Mesenchymal stem cell (in vitro differentiated cells and primary cell): ENCODE results near the gene IFNA4.

Source experiments
- DNase-seq: peaks from one replicate; pipeline ENCODE4 v3.0.0-alpha.2; 2013
- H2AFZ ChIP-seq: one replicate; pipeline ENCODE4 v1.6.1; 2013; ENCODE audit warnings: low read depth, mild to moderate bottlenecking, control low read depth, inconsistent platforms, low read length, moderate library complexity
- H2AK5ac ChIP-seq: 2 replicates; pipeline ENCODE4 v1.6.1; 2013; ENCODE audit warnings: low read length, moderate library complexity, mild to moderate bottlenecking, inconsistent platforms; ENCODE audit not compliant: severe bottlenecking
- H2BK120ac ChIP-seq: one replicate; pipeline ENCODE4 v1.6.1; 2013; ENCODE audit warnings: low read depth, mild to moderate bottlenecking, inconsistent platforms, low read length, moderate library complexity
- H2BK12ac ChIP-seq, 2 experiments: one replicate each; pipeline ENCODE4 v1.6.1; 2013; ENCODE audit warnings: inconsistent platforms in 2 of 2, low read length in 2 of 2, mild to moderate bottlenecking in 2 of 2, moderate library complexity in 2 of 2, control low read depth in 1 of 2
- H2BK15ac ChIP-seq: one replicate; pipeline ENCODE4 v1.6.1; 2013; ENCODE audit warnings: mild to moderate bottlenecking, low read depth, inconsistent platforms; ENCODE audit not compliant: poor library complexity, severe bottlenecking
- H2BK5ac ChIP-seq: 2 replicates; pipeline ENCODE4 v1.6.1; 2013; ENCODE audit warnings: low read depth, mild to moderate bottlenecking, low read length, control low read depth, inconsistent platforms; ENCODE audit not compliant: poor library complexity, severe bottlenecking
- H3K14ac ChIP-seq, 2 experiments: one replicate each; pipeline ENCODE4 v1.6.1; 2013; ENCODE audit warnings: inconsistent platforms in 2 of 2, low read length in 2 of 2, control low read depth in 1 of 2, mild to moderate bottlenecking in 1 of 2, moderate library complexity in 1 of 2
- H3K18ac ChIP-seq, 2 experiments: one replicate each; pipeline ENCODE4 v1.6.1; 2013; ENCODE audit warnings: inconsistent platforms in 2 of 2, low read length in 2 of 2, control low read depth in 1 of 2, low read depth in 1 of 2, mild to moderate bottlenecking in 1 of 2
- H3K23ac ChIP-seq, 2 experiments: one replicate each; pipeline ENCODE4 v1.6.1; 2013; ENCODE audit warnings: inconsistent platforms in 2 of 2, low read length in 2 of 2, mild to moderate bottlenecking in 2 of 2, moderate library complexity in 2 of 2, control low read depth in 1 of 2
- H3K27ac ChIP-seq: 2 replicates; pipeline ENCODE4 v1.5.1; 2013; ENCODE audit warnings: mild to moderate bottlenecking, moderate library complexity, low read length, control low read depth, inconsistent platforms; ENCODE audit not compliant: poor library complexity, severe bottlenecking
- H3K27me3 ChIP-seq, 2 experiments: 2 replicates each; pipeline versions ENCODE4 v1.6.1 to v1.7.0; 2013; ENCODE audit warnings: low read length in 2 of 2, mild to moderate bottlenecking in 2 of 2, moderate library complexity in 2 of 2, control low read depth in 1 of 2, inconsistent platforms in 1 of 2; ENCODE audit not compliant: control insufficient read depth in 1 of 2, insufficient read depth in 1 of 2
- H3K36me3 ChIP-seq, 2 experiments: 2 replicates each; pipeline versions ENCODE4 v1.6.1 to v1.7.0; 2013; ENCODE audit warnings: low read length in 2 of 2, control low read depth in 1 of 2, inconsistent platforms in 1 of 2, low read depth in 1 of 2, mild to moderate bottlenecking in 1 of 2; ENCODE audit not compliant: insufficient read depth in 2 of 2, control insufficient read depth in 1 of 2
- H3K4ac ChIP-seq, 2 experiments: one replicate each; pipeline ENCODE4 v1.6.1; 2013; ENCODE audit warnings: inconsistent platforms in 2 of 2, low read length in 2 of 2, mild to moderate bottlenecking in 2 of 2, moderate library complexity in 2 of 2, control low read depth in 1 of 2, low read depth in 1 of 2
- H3K4me1 ChIP-seq: 2 replicates; pipeline ENCODE4 v1.6.1; 2013; ENCODE audit warnings: low read depth, low read length, control low read depth; ENCODE audit not compliant: control insufficient read depth, insufficient read depth
- H3K4me2 ChIP-seq: 2 replicates; pipeline ENCODE4 v1.6.1; 2013; ENCODE audit warnings: low read length, mild to moderate bottlenecking, inconsistent platforms; ENCODE audit not compliant: poor library complexity, severe bottlenecking
- H3K4me3 ChIP-seq, 2 experiments: 2 replicates each; pipeline versions ENCODE4 v1.5.1 to v1.7.0; 2013; ENCODE audit warnings: low read length in 2 of 2, mild to moderate bottlenecking in 2 of 2, control low read depth in 1 of 2, low read depth in 1 of 2; ENCODE audit not compliant: insufficient read depth in 1 of 2
- H3K79me1 ChIP-seq: replicated peaks from 2 replicates; pipeline ENCODE4 v1.6.1; 2013; ENCODE audit warnings: mild to moderate bottlenecking, control low read depth, low read length, inconsistent platforms; ENCODE audit not compliant: poor library complexity, severe bottlenecking
- H3K9ac ChIP-seq: 2 replicates; pipeline ENCODE4 v1.7.0; 2013; ENCODE audit warnings: mild to moderate bottlenecking, low read length, moderate library complexity
- H3K9me3 ChIP-seq: 2 replicates; pipeline ENCODE4 v1.7.0; 2013; ENCODE audit warnings: mild to moderate bottlenecking, low read length; ENCODE audit not compliant: control insufficient read depth
- H4K8ac ChIP-seq: one replicate; pipeline ENCODE4 v1.6.1; 2013; ENCODE audit warnings: inconsistent platforms, mild to moderate bottlenecking, low read length, moderate library complexity
- H4K91ac ChIP-seq: one replicate; pipeline ENCODE4 v1.6.1; 2013; ENCODE audit warnings: mild to moderate bottlenecking, low read length, inconsistent platforms
- WGBS: methylation state at CpG from one replicate; pipeline ENCODE4 v1.1.7; 2013; ENCODE audit warnings: mixed read lengths; 5-methylcytosine and 5-hydroxymethylcytosine counted together

IFNA4 gene

DNA sequence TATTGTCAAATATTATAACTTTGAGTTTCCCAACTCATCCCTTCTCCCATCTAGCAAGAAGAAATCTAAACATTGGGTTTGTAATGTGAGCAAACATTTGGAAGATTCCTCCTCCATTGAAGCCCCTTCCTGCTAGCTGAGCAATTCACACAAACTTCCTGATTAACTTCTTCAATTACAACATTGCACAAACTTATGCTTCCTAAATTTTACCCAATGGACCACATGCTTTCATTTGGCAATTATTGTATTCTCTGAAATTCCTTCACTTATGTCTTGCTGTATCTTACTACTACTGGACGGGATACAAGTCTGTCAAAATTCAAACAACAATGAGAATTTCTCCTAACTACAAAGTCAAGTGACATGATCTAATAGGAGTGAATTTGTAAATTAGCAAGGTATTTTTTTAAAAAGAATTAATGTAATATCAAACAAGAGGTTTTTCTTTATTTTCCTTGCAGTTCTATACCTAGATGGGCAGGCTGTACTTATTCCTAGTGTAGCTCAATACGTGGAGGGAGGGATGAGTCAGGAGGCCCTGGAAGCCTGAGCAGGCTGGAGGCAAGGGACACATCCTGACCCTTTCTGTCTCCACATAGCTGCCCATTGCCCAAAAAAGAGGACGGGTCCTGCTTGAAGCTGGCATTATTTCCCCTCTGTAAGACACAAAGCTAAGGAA, 33.9 kb downstream of the IFNA4 start:
- H2BK12ac ChIP-seq: no peak overlapping the region
- H3K18ac ChIP-seq: no peak overlapping the region
- H2BK5ac ChIP-seq: no peak overlapping the region
- H3K36me3 ChIP-seq: no peaks in the 10 kb centered on the region
- DNase-seq: peak; percentile 35
- peak overlapping the region; percentile 55 for H3K9ac ChIP-seq
- WGBS: 30% methylated on average over 2 of the region's 3 CpGs
- peak overlapping the region in 1 of 2 experiments; percentile 47 for H3K4me3 ChIP-seq
- H4K8ac ChIP-seq: peak overlapping the region; percentile 41
- no peak overlapping the region for H3K4ac ChIP-seq
- no peak overlapping the region for H3K23ac ChIP-seq
- no peak overlapping the region for H2BK15ac ChIP-seq
- H3K9me3 ChIP-seq: peaks cover 5% of the 10 kb centered on the region
- H3K14ac ChIP-seq: no peak overlapping the region
- H2AFZ ChIP-seq: no peak overlapping the region
- no peak overlapping the region for H2BK120ac ChIP-seq
- no peak overlapping the region for H2AK5ac ChIP-seq
- peaks cover 2% of the 10 kb centered on the region for H3K4me1 ChIP-seq
- no peak overlapping the region for H4K91ac ChIP-seq
- H3K79me1 ChIP-seq: no peaks in the 10 kb centered on the region
- peak overlapping the region; percentile 12 for H3K27ac ChIP-seq
- no peaks in the 10 kb centered on the region for H3K27me3 ChIP-seq
- peak overlapping the region; percentile 34 for H3K4me2 ChIP-seq

DNA sequence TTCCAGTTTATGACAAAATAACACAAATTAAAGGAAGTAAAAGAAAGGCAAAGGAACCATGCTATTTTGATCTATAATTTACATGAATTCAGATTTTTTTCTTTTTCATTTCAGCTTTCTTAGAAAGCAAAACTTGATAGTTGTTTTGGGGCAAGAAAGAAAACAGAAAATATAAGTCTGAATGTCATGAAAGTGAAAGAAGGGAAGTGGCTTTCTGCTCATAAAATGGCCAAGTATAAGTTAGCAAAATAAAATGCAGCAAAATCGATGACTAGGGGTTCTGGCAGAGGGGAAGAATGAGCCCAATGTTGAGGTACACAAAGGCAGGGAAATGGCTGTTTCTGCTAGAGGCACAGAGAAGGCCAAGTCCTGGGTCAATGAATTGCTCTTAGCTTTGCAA, 42.8 kb downstream of the IFNA4 start:
- H3K23ac ChIP-seq: no peak overlapping the region
- no peak overlapping the region for H2BK12ac ChIP-seq
- H3K79me1 ChIP-seq: no peaks in the 10 kb centered on the region
- no peak overlapping the region for H3K9ac ChIP-seq
- H3K4ac ChIP-seq: no peak overlapping the region
- H2AK5ac ChIP-seq: no peak overlapping the region
- H3K36me3 ChIP-seq: no peaks in the 10 kb centered on the region
- no peak overlapping the region for H4K8ac ChIP-seq
- no peaks in the 10 kb centered on the region for H3K4me1 ChIP-seq
- WGBS: 78% methylated on average over 1 of the region's 1 CpG
- no peak for DNase-seq
- H2BK15ac ChIP-seq: no peak overlapping the region
- H3K18ac ChIP-seq: no peak overlapping the region
- no peak overlapping the region for H4K91ac ChIP-seq
- H3K27me3 ChIP-seq: no peaks in the 10 kb centered on the region
- H2AFZ ChIP-seq: no peak overlapping the region
- peaks cover 17% of the 10 kb centered on the region for H3K9me3 ChIP-seq
- no peak overlapping the region for H3K4me2 ChIP-seq
- H2BK120ac ChIP-seq: no peak overlapping the region
- no peak overlapping the region for H2BK5ac ChIP-seq
- H3K4me3 ChIP-seq: no peak overlapping the region
- no peak overlapping the region for H3K27ac ChIP-seq
- H3K14ac ChIP-seq: no peak overlapping the region

DNA sequence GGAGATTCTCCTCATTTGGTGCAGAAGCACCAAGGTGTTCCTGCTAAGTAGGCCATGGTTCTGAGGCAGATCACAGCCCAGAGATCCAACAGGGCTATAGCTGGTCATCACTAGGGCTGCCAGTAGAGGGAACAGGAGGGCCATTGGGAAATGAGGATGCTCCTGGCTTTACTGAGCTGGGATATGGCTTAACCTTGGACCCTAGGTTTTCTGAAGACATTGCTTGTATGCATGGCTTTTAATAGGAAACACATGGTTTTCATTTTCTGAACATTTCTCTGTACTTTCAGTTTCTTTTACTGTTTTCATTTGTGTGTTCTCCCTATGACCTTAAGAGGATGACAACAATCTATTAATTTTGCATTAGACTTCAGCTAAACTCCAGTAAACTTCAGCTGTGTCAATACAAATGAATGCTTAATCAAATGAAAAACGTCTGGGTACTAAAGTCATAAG, 45.9 kb downstream of the IFNA4 start, which contains the start of gene IFNW1:
Gene IFNW1, minus strand, starts transcription at position 406 of the 456 bp plus-strand sequence. Its CDS starts 262 bp downstream, at position 144.
- H3K4me1 ChIP-seq: no peaks in the 10 kb centered on the region

DNA sequence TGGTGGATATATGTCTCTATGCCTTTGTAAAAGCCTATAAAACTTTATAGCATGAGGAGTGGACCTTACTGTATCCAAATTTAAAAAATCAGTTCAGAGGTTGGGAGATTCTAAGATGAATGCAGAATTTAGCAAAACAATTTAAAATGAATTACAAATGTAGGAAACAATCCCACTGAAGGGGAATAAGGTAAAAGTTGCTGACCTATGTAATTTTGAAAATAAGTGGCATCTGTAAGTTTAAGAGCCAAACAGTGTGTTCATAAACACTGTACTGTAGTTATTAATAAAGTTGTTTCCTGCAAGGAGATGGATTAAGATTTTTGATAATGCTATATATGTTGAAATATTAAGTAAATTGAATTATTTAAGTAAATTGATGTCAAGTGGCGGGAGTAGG, 50.4 kb downstream of the IFNA4 start:
- no peak overlapping the region for H4K91ac ChIP-seq
- no peak overlapping the region for H3K9ac ChIP-seq
- H2BK5ac ChIP-seq: no peak overlapping the region
- DNase-seq: no peak
- H3K27me3 ChIP-seq: peaks cover 5 to 8% of the 10 kb centered on the region in 2 experiments
- no peak overlapping the region for H4K8ac ChIP-seq
- no peak overlapping the region for H3K4me3 ChIP-seq
- no peak overlapping the region for H2BK15ac ChIP-seq
- no peaks in the 10 kb centered on the region for H3K79me1 ChIP-seq
- H3K4me2 ChIP-seq: no peak overlapping the region
- no peak overlapping the region for H3K18ac ChIP-seq
- no peak overlapping the region for H2AFZ ChIP-seq
- no peak overlapping the region for H3K23ac ChIP-seq
- H3K9me3 ChIP-seq: no peaks in the 10 kb centered on the region
- no peak overlapping the region for H3K4ac ChIP-seq
- no peaks in the 10 kb centered on the region for H3K4me1 ChIP-seq
- H3K14ac ChIP-seq: no peak overlapping the region
- H2BK12ac ChIP-seq: no peak overlapping the region
- H3K36me3 ChIP-seq: no peaks in the 10 kb centered on the region
- no peak overlapping the region for H3K27ac ChIP-seq
- 100% methylated on average over 1 of the region's 1 CpG for WGBS
- no peak overlapping the region for H2BK120ac ChIP-seq
- H2AK5ac ChIP-seq: no peak overlapping the region

More for the DNA sequence above, 45.9 kb downstream of the IFNA4 start, which contains the start of gene IFNW1:
- Histone ChIP-seq H4K91ac (no peak within 1 kb of the TSS), H3K27me3 (no peaks in the 10 kb centered on the region), H2AK5ac (no peak within 1 kb of the TSS), H3K9ac (no peak within 1 kb of the TSS), H3K4me3 (no peak within 1 kb of the TSS), H3K23ac (no peak within 1 kb of the TSS), H3K18ac (no peak within 1 kb of the TSS), H3K79me1 (no peaks in the 10 kb centered on the region), H3K4ac (no peak within 1 kb of the TSS), H2BK12ac (no peak within 1 kb of the TSS), H2BK15ac (no peak within 1 kb of the TSS), H3K27ac (no peak within 1 kb of the TSS), H2BK5ac (no peak within 1 kb of the TSS), H4K8ac (no peak within 1 kb of the TSS), H3K36me3 (no peaks in the 10 kb centered on the region), H3K4me2 (no peak within 1 kb of the TSS), H2BK120ac (no peak within 1 kb of the TSS), H3K14ac (no peak within 1 kb of the TSS), H2AFZ (no peak within 1 kb of the TSS), H3K9me3 (no peaks in the 10 kb centered on the region)
- no CpG with 5 or more reads among the region's 1 CpG for WGBS
- DNase-seq: no peak
